ENCODE results near the gene LSM3.
"Not testable (repeated sequence)": the region's sequence is repeated elsewhere in the genome, so short reads cannot be mapped to it uniquely, and the experiment has no call there.

Gene LSM3

DNA sequence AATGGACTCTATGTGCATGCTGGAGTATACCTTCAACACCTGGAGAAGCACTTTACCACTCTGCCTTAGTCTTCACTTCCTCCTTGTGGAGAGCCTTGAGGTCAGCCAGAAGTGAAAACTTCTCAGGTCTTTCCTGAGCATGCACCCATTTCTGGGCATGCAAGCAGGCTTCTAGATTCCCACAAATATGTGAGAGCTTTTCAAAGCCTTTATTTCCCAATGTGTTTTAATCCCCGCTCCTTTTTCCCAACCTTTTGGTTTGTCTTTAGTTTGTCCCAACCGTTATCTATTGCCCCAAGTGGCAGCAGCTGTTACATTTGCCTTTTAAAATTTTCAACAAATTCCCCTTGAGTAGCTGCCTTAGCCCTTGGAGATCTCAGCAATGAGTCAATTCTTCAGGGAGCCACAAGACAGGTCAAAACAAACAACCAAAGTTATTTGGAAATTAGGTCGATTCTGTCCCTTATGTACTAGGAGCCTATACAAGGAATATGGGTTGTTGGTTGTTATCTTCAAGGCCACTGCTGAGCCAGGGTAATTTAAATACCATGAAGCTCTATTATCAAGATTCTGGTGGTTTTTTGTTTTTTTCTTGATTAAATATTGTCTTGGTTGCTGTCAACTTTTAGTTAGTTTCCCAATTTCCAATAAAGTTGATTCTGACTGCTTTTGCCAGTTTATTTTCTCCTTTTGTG is 44.4 kb downstream of the LSM3 start:
- no peak for DNase-seq

DNA sequence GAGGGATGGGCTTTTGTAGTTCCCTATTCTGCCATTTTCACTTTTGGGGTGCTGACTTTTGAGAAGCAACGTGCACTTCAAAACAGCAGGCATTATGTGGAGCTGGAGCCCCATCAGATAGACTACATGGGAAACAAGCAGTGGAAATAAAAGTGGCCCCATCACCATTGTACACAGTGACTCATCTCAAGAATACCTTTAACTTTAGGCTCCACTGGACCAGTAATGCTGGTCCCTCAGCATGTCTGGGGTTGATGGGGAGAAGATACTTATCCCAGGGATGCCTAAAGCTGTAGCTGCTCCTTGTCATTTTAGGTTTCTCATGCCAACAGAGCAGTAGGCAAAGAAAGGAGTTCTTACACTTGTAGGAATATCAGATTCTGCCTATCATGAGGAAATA is 45.0 kb downstream of the LSM3 start:
- no peak for DNase-seq

DNA sequence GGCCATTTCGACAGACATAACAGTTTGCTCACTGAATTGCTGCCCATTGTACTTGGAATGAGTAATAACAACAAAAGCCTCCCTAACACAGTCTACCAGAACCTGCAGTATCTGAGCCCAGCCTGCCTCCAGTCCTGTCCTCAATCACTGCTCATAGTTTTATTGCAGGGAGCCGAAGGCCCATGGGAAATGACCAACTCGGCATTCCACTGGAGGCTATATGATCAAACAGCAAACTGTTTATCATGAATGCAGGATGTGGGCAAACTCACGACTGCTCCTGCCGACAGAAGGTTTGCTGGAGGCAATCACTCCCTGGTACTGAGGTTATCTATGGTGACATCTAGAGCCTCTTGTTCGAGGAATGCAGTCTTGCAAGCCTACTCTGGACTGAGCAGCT is 46.3 kb downstream of the LSM3 start:
- DNase-seq = no peak

DNA sequence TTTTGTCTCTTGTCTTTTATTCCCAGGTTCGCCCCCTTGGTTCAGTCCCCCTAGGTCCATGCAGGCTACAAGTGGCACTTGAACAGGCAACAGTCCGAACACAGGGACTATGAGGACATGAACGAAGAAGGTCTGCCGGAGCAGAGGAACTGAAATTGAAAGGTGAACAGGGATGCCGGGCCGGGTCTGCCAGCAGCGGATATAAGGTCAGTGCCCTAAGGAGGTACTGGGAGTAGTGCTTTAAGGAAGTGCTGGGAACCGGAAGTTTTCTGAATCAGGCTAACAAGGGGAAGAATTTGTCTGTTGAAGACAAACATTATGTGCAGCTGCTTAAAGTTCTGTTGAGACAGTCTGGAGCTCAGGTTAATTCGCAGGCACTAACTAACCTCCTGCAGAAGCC is 46.8 kb downstream of the LSM3 start:
- DNase-seq = no peak

DNA sequence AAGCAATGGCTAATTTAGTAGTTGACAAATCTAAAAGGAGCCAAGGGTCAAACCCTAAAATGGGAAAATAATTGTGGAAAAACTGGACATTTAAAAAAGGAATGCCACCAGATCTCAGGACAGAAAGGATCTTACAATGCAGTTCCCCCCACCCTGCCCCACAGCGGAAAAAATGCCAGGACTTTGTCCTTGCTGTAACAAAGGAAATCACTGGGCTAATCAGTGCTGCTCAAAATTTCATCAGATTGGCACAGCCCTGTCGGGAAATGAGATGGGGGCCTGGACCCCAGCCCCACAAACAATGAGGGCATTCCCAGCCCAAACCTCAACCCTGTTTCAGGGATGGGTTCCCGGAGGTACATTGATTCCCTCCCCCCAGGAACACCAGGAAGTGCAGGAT is 47.7 kb downstream of the LSM3 start:
- DNase-seq = not testable (repeated sequence)

DNA sequence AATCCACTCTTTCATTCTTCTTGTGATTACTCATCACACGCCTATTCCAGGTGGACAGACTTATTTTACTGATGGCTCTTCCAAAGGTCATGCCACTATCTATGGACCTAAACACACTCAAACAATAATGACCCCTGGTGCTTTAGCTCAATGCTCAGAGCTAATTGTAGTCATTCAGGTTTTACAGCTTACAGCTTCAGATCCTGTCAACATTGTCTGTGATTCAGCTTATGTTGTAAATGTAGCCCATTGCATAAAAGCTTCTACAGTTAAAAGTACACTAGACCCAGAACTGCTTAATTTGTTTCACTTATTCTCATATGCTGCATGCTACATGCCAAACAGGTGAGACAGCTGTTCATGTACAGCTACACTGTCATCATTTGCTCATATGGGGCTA is 49.2 kb downstream of the LSM3 start:
- no peak for DNase-seq

DNA sequence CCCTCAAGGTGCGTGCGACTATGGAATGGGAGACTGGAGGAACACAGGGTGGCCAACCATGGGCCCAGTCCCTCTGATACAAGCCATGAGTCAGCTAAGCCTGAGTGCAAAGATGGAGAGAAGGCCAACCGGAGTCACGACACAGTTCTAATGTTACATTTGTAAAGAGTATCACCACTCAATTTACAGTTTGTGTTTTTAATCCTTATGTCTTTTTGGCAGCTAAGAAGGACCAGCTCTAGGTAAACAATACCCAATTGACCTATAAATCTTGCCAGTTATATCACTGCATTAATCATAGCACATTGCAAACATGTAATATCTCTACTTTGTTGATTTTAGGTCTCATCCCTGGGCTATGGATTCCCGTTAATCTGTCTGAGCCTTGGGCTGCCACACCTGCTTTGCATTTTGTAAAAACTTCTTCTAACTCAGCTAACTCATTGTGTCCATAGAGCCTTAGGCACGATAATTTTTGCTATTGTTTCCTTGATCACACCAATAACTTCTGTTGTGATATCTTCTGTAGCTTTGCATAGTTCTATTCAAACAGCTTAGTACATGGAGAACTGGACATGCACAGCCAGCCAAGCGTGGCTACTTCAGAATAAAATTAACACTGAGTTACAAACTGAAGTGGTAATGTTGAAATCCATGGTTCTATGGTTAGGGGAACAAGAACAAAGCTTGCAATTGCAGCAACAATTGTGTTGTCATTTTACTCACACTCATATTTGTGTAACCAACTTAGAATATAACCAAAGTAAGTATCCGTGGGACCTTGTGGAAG is 50.3 kb downstream of the LSM3 start:
- DNase-seq = no peak

DNA sequence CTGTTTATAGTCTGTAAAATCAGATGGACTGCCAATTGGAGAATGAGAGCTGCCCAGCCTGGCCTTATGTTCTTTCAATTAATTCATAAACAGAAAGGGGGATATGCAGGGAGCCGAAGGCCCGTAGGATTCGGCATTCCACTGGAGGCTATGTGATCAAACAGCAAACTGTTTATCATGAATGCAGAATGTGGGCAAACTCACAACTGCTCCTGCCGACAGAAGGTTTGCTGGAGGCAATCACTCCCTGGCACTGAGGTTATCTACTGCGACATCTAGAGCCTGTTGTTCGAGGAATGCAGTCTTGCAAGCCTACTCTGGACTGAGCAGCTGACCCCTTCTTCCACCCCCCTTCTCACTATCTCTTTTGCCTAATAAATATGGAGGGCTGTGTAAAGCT is 51.1 kb downstream of the LSM3 start:
- not testable (repeated sequence) for DNase-seq

DNA sequence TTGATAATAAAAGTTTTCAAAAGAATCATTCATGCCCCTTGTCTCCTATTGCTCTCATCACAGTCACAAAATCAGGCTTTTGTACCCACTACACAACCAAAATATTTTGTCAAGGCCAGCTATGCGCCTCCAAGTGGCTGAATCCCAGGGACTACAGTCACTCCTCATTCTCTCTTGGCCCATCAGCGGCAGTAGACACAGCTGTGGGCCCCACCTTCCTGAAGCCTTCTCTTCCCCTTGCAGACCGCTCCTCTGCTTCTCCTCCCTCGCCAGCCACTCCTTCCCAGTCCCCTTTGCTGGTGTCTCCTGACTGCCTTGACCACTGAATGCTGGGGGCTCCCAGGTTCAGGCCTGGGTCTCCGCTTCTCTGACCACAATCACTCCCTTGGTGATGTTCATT is 52.1 kb downstream of the LSM3 start:
- DNase-seq = no peak

DNA sequence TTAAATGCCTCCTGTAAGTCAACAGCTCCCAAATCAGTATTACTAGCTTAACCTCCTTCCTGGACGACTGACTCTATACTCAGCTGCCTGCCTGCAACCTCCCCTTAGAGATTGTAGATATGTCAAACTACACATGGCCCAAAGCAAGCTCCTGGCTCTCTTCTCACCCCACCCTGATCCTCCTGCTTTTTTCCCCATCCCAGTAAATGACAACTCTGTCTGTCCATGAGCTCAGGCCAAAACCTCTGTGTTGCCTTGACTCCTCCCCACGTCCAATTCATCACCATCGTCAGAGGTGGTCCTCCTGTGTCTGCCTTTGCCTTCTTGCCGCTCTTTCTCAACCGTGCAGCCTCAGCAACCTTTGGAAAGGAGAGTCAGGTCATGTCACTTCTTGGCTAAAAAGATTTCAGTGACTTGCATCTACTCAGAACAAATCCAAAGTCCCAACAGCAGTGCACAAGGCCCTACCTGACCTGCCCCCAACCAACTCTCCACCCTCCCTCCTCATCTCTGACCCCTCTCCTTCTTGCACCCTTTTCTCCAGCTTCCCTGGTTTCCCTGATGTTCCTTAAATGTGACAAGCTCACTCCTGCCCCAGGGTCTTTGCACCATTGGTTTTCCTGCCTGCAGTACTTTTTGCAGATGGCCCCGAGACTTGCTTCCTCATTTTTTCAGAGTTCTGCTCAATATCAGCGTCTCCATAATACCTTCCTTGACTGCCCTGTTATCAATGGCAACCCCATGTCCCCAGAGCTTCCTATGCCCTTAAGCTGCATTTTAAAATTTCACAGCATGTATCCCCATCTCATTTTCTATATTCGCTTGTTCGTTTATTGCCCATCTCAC is 52.8 kb downstream of the LSM3 start:
- DNase-seq = no peak

DNA sequence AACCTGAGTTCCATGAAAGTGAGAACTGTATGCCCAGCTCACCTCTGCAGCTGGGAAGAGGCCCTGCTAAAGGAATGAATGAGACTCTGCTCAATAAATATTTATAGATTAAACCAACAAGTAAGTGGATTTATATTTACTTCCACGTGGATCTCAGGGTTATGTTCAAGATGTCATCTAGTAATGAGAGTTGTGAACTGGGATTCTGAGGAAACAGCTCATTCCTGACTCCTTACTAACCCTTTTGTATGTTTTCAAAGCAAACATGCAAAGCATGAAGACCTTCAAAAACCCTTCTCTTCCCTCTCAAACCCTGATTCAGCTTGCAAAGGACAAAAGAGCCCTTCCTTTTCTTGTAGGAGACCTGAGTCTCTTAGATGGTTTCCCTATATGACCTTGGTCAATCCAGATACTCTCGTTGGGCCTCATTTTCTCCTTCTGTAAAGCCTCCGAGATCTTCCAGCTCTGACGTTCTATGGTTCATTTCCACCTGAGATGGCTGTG is 53.4 kb downstream of the LSM3 start:
- DNase-seq = no peak

DNA sequence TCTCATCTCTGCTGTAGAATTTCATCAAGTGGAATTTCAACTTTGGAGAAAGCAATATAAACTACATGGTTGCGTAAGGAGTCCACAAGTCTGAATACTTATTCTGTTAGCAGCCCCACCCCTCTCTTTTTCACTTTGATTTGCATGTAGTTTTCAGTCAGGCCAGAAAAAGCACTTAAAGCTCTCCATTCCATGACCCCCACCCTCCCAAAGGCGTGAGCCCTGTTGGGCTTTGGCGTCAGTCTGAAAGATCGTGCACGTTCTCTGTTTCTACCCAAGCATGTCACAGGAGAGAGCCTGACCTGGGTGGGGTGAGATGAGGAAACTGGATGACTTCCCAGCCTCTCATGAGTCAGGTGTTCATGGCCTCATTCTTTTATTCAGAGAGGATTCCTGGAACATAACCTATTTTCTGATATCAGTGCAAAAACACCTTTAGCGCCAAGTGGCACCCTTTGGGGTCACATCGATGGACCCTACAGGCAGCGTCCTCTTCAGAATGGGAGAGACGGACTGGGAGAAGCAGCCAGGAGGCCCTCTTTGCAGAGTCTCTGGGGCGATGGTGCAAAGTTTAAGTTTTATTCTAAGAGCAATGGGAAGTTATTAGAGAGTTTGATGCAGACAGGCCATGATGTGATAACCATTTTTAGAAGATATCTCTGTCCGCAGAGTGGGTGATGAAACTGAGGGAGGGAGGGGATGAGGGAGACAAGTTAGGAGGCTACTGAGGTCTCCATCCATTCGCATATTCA is 55.8 kb downstream of the LSM3 start:
- no peak for DNase-seq

DNA sequence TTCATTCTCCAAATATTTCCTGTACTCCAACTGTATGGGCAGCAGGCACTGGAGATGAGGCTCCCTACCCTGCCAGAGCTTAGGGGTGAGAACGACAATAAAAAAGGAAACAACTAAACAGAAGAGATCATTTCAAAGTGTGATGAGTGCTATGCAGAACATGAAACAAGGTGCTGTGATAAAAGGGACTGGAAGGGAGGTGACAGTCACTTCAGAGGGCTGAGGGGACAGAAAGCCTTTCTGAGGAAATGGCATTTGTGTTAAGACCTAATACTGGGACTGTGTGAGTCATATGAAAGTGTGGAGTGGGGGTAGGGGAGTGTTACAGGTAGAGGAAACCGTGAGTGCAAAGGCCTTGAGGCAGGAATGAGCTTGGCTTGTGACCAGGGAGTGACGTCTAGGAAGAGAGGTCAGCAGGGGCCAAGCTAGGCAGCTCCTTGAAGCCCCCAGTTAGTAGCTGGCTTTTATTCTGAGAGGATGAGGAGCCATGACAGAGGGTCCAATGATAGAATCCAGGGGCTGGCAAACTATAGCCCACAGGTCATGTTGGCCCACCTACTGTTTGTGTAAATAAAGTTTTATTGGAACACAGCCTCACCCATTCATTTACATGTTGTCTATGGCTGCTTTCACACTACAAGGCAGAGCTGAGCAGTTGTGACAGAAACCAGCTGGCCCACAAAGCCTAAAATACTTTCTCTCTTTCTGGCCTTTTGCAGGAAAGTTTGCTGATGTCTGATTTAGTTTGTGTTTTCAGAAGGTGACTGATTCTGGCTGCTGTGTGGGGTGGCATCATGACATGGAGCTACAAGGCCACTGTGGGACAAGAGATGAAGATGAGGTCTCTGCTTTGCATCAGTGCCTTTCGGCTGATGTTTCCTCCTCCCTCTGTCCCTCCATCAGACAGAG is 56.6 kb downstream of the LSM3 start:
- no peak for DNase-seq

DNA sequence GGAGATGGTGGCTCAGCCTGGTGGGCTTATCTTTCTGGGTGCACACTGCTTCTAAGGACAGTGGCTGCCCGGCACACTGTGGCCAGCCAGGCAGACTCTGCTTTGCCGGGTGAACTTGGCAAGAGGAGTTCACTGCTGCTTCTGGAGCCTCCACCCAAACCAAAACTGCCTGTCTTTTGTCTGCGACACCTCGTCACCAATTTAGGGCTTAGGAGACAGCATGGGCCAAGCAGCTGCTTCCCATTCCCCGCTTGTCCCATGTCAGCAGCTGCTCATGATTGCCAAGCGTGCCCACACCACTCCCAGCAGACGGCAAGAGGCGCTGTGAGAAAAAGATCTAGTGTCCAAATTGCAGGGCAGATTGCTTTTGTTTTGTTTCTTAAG is 57.3 kb downstream of the LSM3 start:
- no peak for DNase-seq

DNA sequence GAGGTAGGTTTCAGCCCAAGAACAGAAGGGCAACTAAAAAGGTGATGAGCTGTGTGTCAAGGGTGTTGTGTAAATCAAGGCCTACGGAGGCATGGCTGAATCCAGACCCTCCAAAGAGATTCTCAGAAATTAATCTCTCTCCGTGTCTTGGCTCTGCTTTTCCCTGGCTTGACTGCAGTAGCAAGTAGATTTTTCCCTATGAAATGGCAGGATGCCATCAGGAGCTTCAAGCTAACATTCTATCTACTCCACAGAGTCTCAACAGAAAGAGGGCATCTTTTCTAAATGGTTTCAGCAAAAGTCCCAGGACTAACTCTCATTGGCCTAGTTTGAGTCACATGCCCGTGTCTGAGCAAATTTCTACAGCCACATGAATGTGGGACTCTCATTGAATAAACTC is 58.3 kb downstream of the LSM3 start:
- no peak for DNase-seq

DNA sequence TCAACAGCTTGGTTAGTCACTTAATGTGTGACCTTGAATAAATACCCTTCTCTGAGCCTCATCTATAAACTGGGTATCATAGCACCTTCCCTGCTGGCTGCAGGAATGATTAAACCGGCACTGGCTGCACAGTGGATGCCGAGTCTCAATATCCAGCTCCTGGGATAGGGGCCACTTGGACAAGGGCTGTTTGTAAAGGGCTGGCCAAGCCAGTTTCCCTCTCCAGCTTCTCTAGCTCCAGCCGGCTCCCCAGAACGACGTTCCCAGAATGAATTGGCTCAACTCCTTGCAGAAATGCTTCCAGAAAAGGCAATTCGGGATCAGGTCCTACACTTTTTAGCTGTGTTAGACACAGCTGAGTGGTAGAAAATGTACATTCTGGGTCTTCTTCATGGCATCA is 58.8 kb downstream of the LSM3 start:
- DNase-seq = peak in 2 of 14 donors; percentile 8 to 9

DNA sequence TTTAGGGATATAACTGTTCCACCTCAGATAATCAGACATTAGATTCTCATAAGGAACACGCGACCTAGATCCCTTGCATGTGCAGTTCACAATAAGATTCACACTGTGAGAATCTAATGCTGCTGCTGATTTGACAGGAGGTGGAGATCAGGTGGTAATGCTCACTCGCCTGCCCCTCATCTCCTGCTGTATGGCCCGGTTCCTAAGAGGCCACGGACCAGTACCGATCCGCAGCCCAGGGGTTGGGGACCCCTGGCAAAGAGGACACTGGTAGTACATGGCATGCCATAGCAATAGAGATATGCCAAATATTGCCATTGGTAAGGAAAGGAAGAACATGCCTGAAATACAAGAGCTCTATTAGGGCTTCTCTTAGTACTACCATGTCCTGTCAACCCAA is 59.7 kb downstream of the LSM3 start:
- no peak for DNase-seq

DNA sequence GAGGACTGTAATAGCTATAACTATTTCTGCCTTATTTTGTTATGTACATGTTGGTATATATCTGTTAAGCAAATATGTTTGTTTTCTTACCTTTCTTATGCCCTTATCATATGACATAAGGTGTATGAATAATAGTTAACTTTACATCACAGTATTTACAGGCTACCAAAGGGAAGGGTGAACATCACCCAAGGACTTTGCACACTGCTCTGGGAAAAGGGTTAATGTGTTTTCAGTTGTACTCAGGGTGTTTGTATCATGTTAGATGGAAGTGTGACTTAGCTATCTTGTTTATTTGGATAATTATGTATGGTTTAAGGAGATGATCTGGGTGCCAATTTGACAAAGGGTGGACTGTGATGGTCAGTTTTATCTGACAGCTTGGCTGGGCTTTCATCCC is 60.3 kb downstream of the LSM3 start:
- no peak for DNase-seq

DNA sequence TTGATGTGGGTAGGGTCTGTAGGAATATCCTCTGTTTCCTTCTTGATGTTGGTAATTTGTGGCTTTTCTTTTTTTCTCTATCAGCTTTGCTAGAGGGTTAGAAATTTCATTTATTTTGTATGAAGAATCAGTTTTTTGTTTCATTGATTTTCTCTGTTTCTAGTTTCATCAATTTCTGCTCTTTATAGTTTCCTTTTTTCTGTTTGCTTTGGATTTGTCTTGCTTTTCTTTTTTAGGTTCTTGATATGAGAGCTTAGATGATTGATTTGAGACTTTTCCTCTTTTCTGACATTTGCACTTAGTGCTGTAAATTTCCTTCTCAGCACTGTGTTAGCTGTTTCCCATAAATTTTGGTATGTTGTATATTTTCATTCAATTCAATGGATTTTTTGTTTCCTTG is 61.3 kb downstream of the LSM3 start:
- DNase-seq = no peak

DNA sequence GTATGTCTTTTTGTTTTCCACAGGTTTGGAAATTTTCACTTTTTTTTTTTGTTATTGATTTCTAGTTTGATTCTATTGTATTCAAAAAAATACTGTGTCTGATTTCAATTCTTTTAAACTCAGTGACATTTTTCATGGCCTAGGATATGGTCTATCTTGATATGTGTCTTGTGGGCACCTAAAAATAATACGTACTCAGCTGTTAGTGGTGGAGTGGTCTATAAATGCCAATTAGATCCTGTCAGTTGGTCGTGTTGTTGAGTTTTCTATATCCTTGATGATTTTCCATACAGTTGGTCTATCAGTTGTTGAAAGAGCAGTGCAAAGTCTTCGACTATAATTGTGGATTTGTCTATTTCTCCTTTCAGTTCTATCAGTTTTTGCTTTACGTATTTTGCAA is 61.7 kb downstream of the LSM3 start:
- DNase-seq = no peak

DNA sequence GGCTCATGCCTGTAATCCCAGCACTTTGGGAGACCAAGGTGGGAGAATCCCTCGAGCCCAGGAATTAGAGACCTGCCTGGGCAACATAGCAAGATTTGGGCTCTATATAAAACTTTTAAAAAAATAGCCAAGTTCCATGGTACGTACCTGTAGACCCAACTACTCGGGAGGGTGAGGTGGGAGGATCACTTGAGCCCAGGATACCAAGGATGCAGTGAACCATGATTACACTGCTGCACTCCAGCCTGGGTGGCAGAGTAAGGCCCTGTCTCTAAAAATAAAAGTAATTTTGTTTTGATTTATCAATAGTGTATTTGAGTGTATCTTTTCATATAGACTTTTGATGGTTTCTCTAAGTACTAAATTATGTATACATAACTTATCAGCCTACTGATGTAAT is 63.1 kb downstream of the LSM3 start:
- no peak for DNase-seq

Measured in C1 segment of cervical spinal cord (tissue), 14 donors.